Right lung (tissue), 5 donors: ENCODE results near the gene CALD1. TPM values are rescaled to one million over a fixed set of nuclear protein-coding genes. Genes with fewer than 3 reads are reported as not detected.

ENCODE experiments used
- DNase-seq, 2 donors: peaks; one replicate each; pipeline ENCODE4 v3.0.0-alpha.2; 2013
- polyA plus RNA-seq, 5 donors: library from polyadenylated mRNA; unstranded; fragments of 120-200 nt; gene quantifications; one replicate each; pipeline versions ENCODE4 v1.2.1 to v1.2.3, GENCODE V29; 2013; ENCODE audit warnings: inconsistent platforms in 1 of 5, low replicate concordance in 1 of 5; ENCODE audit not compliant: insufficient read length in 5 of 5, insufficient read depth in 1 of 5

CALD1 gene
- polyA plus RNA-seq, 5 donors: 173 to 252 (median 234) TPM

DNA sequence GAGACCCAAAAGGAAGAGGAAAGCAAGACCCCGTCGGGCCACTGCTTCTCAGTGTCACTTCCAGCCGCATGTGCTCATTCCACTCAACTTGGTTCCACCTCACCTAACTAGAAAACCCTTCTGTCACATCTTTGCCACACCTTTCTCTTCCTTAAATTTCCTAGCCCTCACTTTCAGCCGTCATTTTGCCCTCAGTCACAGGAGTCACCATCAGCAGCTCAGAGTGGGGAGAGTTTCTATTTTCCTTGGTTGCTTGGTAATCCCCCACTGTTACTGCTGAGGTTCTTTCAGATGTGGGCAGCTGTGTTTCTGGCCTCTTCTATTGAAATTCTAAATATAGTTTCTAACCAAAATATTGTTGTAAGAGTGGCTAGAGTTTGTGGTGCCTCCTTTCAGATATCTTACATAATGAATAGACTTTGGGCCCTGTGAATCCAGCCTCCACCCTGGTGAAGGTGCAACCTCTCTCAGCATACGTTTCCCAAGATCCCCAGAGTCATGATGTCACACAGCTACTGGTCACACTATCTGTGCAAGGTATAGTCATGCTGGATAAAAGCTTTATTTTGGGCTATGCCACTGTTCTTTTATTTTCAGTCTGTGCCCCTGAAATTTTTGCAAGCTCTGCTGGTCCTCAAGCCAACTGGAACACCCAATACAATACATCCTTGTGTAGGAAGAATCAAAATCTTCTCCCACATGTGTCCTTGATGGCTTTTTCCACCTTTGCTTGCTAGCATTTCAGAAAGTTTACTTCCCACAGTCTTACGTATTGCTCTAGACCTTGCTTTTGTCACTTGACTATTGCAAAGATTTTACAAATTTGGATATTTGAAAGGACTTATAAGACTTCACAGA is 216.0 kb downstream of the CALD1 start:
- no peak for DNase-seq

DNA sequence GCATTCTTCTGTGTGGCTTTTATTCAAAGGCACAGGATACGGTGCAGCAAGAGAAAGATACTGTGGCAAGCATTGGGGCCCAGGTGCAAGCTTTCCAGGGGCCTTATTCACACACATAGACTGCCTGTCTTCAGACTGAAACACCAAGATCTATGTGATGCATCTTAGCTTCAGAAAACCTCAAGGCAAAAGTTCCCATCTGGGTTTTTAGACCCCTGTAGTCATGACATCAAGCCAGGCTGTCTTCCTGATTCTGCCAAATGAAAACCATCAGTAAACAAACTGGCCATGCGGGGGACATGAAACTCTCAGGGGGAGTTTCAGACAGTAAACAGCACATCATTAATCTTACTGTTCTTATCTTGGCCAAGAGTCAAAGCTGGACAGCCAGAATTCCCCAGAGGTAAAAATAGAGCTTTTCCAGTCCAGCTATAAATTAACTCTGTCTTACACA is 216.7 kb downstream of the CALD1 start:
- DNase-seq: no peak

DNA sequence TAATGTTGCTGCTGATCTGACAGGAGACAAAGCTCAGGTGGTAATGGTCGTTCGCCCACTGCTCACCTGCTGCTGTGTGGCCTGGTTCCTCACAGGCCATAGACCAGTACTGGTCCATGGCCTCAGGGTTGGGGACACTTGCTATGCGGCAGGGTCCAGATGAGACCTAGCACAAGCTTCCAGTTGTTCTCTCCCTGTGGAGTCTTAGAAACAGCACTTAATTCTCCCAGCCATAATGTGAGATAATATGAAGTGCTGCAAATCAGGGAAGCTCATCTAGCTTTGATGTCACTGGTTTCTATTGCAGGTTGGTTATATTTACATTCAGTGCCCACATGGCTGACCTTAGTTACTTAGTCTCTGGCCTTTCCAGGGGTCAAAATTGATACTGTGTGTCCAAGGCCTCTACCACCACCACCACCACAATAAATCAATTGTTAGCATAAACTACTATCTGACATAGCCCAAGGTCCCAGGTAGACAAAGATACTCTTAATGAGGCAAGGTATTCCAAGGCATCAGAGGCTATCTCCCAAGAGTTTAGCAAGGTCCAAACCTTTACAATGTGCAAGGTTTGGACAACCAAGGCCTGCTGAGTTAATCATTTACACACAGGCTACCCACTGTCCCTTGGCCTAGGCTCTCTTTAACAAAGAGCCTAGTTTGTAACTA is 217.9 kb downstream of the CALD1 start:
- DNase-seq: no peak

GRCh38 chr7:134999136-134999535 is 219.7 kb downstream of the CALD1 start:
- no peak for DNase-seq

GRCh38 chr7:135001390-135002165 is 222.1 kb downstream of the CALD1 start:
- DNase-seq: no peak

GRCh38 chr7:135012229-135012628 is 232.8 kb downstream of the CALD1 start:
- no peak for DNase-seq

Other genes with a start within 250 kb of the CALD1 start
- gene AKR1B15, start 230.5 kb upstream of the CALD1 start, polyA plus RNA-seq: under 1 TPM in 4 of 5 donors, not detected in 1; 0.07 to 0.27 (median 0.16) TPM
- 10 to 100 TPM; 26.9 to 43.3 (median 30.6) TPM for gene BPGM, start 132.8 kb upstream of the CALD1 start, polyA plus RNA-seq
- gene AGBL3, start 206.9 kb downstream of the CALD1 start, polyA plus RNA-seq: 10 to 100 TPM in 4 of 5 donors, 1 to 10 TPM in 1; 8.7 to 16.9 (median 12.6) TPM